GF-D8 (cell line): Measurements from ENCODE around the gene DIP2B.
"Not testable (repeated sequence)": the region's sequence is repeated elsewhere in the genome, so short reads cannot be mapped to it uniquely, and the experiment has no call there.

Experiments used
- DNase-seq: peaks from one replicate; lab custom pipeline; 2025; lab: John Stamatoyannopoulos, UW

The DIP2B gene

GRCh38 chr12:50728841-50729240 lies 224.1 kb downstream of the DIP2B start:
- DNase-seq: no peak

- no peak for DNase-seq
These were observed 227.8 kb downstream of the DIP2B start for GRCh38 chr12:50732591-50732990.

GRCh38 chr12:50733706-50734105 lies 228.9 kb downstream of the DIP2B start:
- DNase-seq: no peak

- DNase-seq: no peak
These were observed 229.9 kb downstream of the DIP2B start for GRCh38 chr12:50734409-50735263.

- DNase-seq: no peak
These were observed 234.8 kb downstream of the DIP2B start for GRCh38 chr12:50739611-50740010.

GRCh38 chr12:50740307-50740706 lies 235.5 kb downstream of the DIP2B start:
- DNase-seq: no peak

- no peak for DNase-seq
These were observed 238.0 kb downstream of the DIP2B start for GRCh38 chr12:50742776-50743175.

- DNase-seq: peak; percentile 90
These were observed 241.1 kb downstream of the DIP2B start for GRCh38 chr12:50745861-50746260.

- no peak for DNase-seq
These were observed 241.6 kb downstream of the DIP2B start for GRCh38 chr12:50746431-50746830.

GRCh38 chr12:50747817-50748216 lies 243.0 kb downstream of the DIP2B start:
- no peak for DNase-seq

GRCh38 chr12:50749459-50749882 lies 244.7 kb downstream of the DIP2B start:
- no peak for DNase-seq

GRCh38 chr12:50750366-50750765 lies 245.6 kb downstream of the DIP2B start:
- no peak for DNase-seq

GRCh38 chr12:50751948-50752721 lies 247.3 kb downstream of the DIP2B start:
- DNase-seq: no peak

GRCh38 chr12:50753232-50753769 lies 248.5 kb downstream of the DIP2B start:
- DNase-seq: no peak

GRCh38 chr12:50763639-50764285 lies 259.0 kb downstream of the DIP2B start, which contains the start of gene ATF1:
Gene ATF1 (plus strand): TSS chr12:50764101. CDS start chr12:50780146, 16,045 bp downstream.
- DNase-seq: peak; percentile 83

GRCh38 chr12:50764286-50765094 lies 259.7 kb downstream of the DIP2B start:
- peak; percentile 31 for DNase-seq

- no peak for DNase-seq
These were observed 260.5 kb downstream of the DIP2B start for GRCh38 chr12:50765095-50765911.

- no peak for DNase-seq
These were observed 263.6 kb downstream of the DIP2B start for GRCh38 chr12:50768391-50768790.

GRCh38 chr12:50768813-50769212 lies 264.0 kb downstream of the DIP2B start:
- DNase-seq: not testable (repeated sequence)

- no peak for DNase-seq
These were observed 266.6 kb downstream of the DIP2B start for GRCh38 chr12:50771409-50771808.
